Natural killer cell (primary cell): ENCODE data around the gene SPTLC3. TPM values are rescaled to one million over a fixed set of nuclear protein-coding genes. Genes with fewer than 3 reads are reported as not detected.
A peak's percentile ranks its signal among the peaks of the same experiment; 100 is the strongest.

Experiments used
- ATAC-seq, 3 donors: fragments of 150-1000 bp in 2 of 3; fragments of 200-7000 bp in 1 of 3; cut with Tn5 transposase; 1 replicate in 1 of 3; 2 replicates in 2 of 3; pipeline ENCODE4 v1.10.0; 2021; ENCODE audit warnings: mild to moderate bottlenecking in 2 of 3, moderate library complexity in 2 of 3
- DNase-seq, 2 donors: peaks; one replicate each; pipeline versions ENCODE4 v3.0.0 to v3.0.0-alpha.2; 2013 to 2021; ENCODE audit warnings: mixed read lengths in 1 of 2
- H3K27ac ChIP-seq: one replicate; pipeline ENCODE4 v1.5.1; 2013; ENCODE audit warnings: mild to moderate bottlenecking, low read length
- H3K27me3 ChIP-seq: one replicate; pipeline ENCODE4 v1.6.1; 2013; ENCODE audit warnings: low read length; ENCODE audit not compliant: control insufficient read depth, insufficient read depth
- H3K36me3 ChIP-seq: one replicate; pipeline ENCODE4 v1.6.1; 2013; ENCODE audit warnings: low read length; ENCODE audit not compliant: control insufficient read depth, insufficient read depth
- H3K4me1 ChIP-seq: one replicate; pipeline ENCODE4 v1.6.1; 2013; ENCODE audit warnings: low read length; ENCODE audit not compliant: control insufficient read depth, insufficient read depth
- H3K4me3 ChIP-seq: one replicate; pipeline ENCODE4 v1.5.1; 2013; ENCODE audit warnings: low read length
- H3K9me3 ChIP-seq: one replicate; pipeline ENCODE4 v1.6.1; 2013; ENCODE audit warnings: low read length; ENCODE audit not compliant: control insufficient read depth, insufficient read depth
- H3K27ac Mint-ChIP-seq, 2 donors: one replicate each; pipeline ENCODE4 v1.8.0; 2022; ENCODE audit warnings: mild to moderate bottlenecking in 2 of 2, mixed read lengths in 2 of 2, moderate library complexity in 1 of 2
- H3K27me3 Mint-ChIP-seq, 2 donors: one replicate each; pipeline ENCODE4 v1.8.0; 2022; ENCODE audit warnings: low read depth in 2 of 2, mixed read lengths in 2 of 2
- H3K36me3 Mint-ChIP-seq: one replicate; pipeline ENCODE4 v1.8.0; 2022; ENCODE audit warnings: mixed read lengths
- H3K4me1 Mint-ChIP-seq, 2 donors: one replicate each; pipeline ENCODE4 v1.8.0; 2022; ENCODE audit warnings: mixed read lengths in 2 of 2
- H3K4me3 Mint-ChIP-seq: one replicate; pipeline ENCODE4 v1.8.0; 2022; ENCODE audit warnings: mild to moderate bottlenecking, moderate library complexity, mixed read lengths
- H3K9me3 Mint-ChIP-seq, 2 donors: one replicate each; pipeline ENCODE4 v1.8.0; 2022; ENCODE audit warnings: mixed read lengths in 2 of 2
- CTCF ChIP-seq: fragments of 200-600 bp; IDR thresholded peaks from one replicate; pipeline ENCODE4 v1.8.0; 2022; ENCODE audit warnings: antibody characterized with exemption
- WGBS: methylation state at CpG from one replicate; pipeline ENCODE4 v1.1.7; 2013; ENCODE audit warnings: missing lambda C conversion rate; ENCODE audit not compliant: insufficient coverage; 5-methylcytosine and 5-hydroxymethylcytosine counted together
- intact Hi-C: fragments of 100-400 bp; cut with micrococcal nuclease; formaldehyde crosslinking; loops from one replicate; pipeline ENCODE4 v1.14.2; 2022
- total RNA-seq, 4 donors: library from RNA; stranded (reverse); fragments of 120-200 nt in 1 of 4; gene quantifications; one replicate each; pipeline versions ENCODE4 v1.2.3 to v1.2.4, GENCODE V29; 2013 to 2022

The SPTLC3 gene
- total RNA-seq, 3 donors from 2014 or later (not counting 1 experiment from before 2014, with no cell fraction given): 1.5 to 4.6 (median 1.9) TPM

GRCh38 chr20:12963416-12963815 is 45.4 kb upstream of the SPTLC3 start:
- intact Hi-C loops: no loop called here
- no peak for TF ChIP-seq CTCF
- H3K4me3 Mint-ChIP-seq: no peak overlapping the region
- Histone ChIP-seq H3K27me3 (no peaks in the 10 kb centered on the region), H3K36me3 (no peaks in the 10 kb centered on the region), H3K27ac (no peak overlapping the region), H3K4me1 (peaks cover 5% of the 10 kb centered on the region), H3K4me3 (no peak overlapping the region), H3K9me3 (no peaks in the 10 kb centered on the region)
- DNase-seq: no peak
- H3K27me3 Mint-ChIP-seq: no peaks in the 10 kb centered on the region
- 60% methylated on average over 3 of the region's 3 CpGs for WGBS
- H3K9me3 Mint-ChIP-seq: no peaks in the 10 kb centered on the region
- ATAC-seq: no peak
- H3K27ac Mint-ChIP-seq: no peak overlapping the region
- H3K36me3 Mint-ChIP-seq: no peaks in the 10 kb centered on the region
- H3K4me1 Mint-ChIP-seq: peaks cover 17 to 20% of the 10 kb centered on the region in 2 donors

- Mint-ChIP-seq H3K36me3 (no peaks in the 10 kb centered on the region), H3K27ac (peak overlapping the region in 1 of 2 donors; percentile 37), H3K27me3 (no peaks in the 10 kb centered on the region), H3K4me1 (peaks cover 17 to 20% of the 10 kb centered on the region in 2 donors), H3K4me3 (no peak overlapping the region), H3K9me3 (no peaks in the 10 kb centered on the region)
- DNase-seq: no peak
- no peak for TF ChIP-seq CTCF
- peak; percentile 12 to 27 (median 19) for ATAC-seq
- Histone ChIP-seq H3K4me3 (no peak overlapping the region), H3K27ac (no peak overlapping the region), H3K27me3 (no peaks in the 10 kb centered on the region), H3K4me1 (peaks cover 5% of the 10 kb centered on the region), H3K36me3 (no peaks in the 10 kb centered on the region), H3K9me3 (no peaks in the 10 kb centered on the region)
- intact Hi-C loops: no loop called here
Observed at GRCh38 chr20:12965212-12965869, 43.4 kb upstream of the SPTLC3 start.

GRCh38 chr20:12965870-12966251 is 42.9 kb upstream of the SPTLC3 start:
- H3K9me3 ChIP-seq: no peaks in the 10 kb centered on the region
- Mint-ChIP-seq H3K27ac (peak overlapping the region; percentile 34 to 37), H3K4me1 (peaks cover 17 to 23% of the 10 kb centered on the region in 2 donors), H3K27me3 (no peaks in the 10 kb centered on the region), H3K9me3 (no peaks in the 10 kb centered on the region), H3K4me3 (peak overlapping the region; percentile 37), H3K36me3 (no peaks in the 10 kb centered on the region)
- WGBS: 20% methylated on average over 4 of the region's 4 CpGs
- ATAC-seq (peak; percentile 59 to 79 (median 62)), DNase-seq (peak in 1 of 2 donors; percentile 19)
- H3K27me3 ChIP-seq: no peaks in the 10 kb centered on the region
- H3K27ac ChIP-seq: no peak overlapping the region
- no peaks in the 10 kb centered on the region for H3K36me3 ChIP-seq
- H3K4me1 ChIP-seq: peaks cover 5% of the 10 kb centered on the region
- no peak for TF ChIP-seq CTCF
- intact Hi-C loops: loop anchor here (1.0 kb wide), 1 partner anchor 41 kb away; no protein-coding TSS in a partner anchor
- no peak overlapping the region for H3K4me3 ChIP-seq
